ENCODE measurements around the gene LDLR.
"Not testable (repeated sequence)": the region's sequence is repeated elsewhere in the genome, so short reads cannot be mapped to it uniquely, and the experiment has no call there.

LDLR gene

DNA sequence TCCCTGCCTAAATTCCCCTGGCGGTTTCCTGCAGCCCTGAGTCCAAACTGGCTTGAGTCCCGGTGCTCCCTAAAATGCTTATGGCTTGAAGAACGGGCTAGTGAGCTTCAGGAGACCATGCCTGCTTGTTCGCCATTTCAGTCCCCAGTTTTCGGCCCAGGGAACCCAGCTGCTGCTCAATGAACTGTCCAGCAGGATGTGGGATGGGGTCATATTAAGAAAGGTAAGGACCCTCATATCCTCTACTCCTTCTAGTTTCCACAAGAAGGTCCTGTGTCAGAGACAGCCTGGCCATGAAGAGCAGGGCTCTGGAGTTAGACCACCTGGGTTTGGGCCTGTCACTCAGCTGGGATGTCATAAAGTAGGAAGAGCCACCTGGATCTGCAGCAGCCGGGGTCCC lies 83.3 kb downstream of the LDLR start:
- no peak for DNase-seq (ENCODE audit: low read depth in 2 of 2)

DNA sequence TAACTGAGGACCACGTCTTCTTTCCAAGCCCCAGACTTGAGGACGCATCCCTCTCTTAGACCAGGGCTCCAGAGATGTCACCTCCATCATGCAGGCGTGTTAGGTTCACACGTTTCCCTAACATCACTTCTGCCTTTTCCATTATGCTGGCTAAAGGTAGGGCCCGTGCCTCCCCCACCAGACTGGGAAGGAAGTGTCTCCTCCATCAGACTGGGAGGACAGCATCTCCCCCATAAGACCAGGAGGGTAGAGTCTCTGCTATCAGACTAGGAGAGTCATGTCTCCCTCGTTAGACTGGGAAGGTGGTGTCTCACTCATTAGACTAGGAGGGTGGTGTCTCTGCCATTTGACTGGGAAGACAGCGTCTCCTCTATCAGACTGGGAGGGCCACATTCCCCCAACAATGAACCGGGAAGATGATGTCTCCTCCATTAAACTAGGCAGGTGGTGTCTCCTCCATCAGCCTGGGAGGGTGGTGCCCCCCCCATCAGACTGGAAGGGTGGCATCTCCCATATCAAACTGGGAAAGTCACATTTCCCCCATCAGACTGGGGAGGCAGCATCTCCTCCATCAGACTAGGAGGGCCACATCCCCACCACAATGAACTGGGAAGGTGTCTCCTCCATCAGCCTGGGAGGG lies 84.4 kb downstream of the LDLR start:
- DNase-seq (ENCODE audit: low read depth in 2 of 2): no peak

DNA sequence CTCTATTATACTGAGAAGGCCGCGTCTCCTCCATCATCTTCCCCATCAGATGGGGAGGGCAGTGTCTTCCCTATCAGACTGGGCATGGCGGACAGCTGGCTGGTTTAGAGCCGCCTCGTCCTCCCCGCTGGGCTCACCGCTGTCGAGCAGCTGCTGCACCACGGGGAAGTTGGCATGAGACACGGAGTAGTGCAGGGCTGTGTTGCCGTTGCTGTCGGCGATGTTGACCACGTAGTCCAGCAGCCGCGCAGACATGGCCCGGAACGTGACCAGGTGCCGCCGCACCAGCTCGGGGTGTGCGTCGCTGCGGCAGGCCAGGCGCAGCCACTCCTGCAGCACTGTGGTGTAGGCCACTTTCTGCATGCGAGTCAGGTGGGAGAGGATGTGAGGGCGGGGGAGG lies 85.1 kb downstream of the LDLR start:
- no peak for DNase-seq (ENCODE audit: low read depth in 2 of 2)

- DNase-seq (ENCODE audit: low read depth in 2 of 2): no peak
These were observed 86.7 kb downstream of the LDLR start for GRCh38 chr19:11175920-11176319.

DNA sequence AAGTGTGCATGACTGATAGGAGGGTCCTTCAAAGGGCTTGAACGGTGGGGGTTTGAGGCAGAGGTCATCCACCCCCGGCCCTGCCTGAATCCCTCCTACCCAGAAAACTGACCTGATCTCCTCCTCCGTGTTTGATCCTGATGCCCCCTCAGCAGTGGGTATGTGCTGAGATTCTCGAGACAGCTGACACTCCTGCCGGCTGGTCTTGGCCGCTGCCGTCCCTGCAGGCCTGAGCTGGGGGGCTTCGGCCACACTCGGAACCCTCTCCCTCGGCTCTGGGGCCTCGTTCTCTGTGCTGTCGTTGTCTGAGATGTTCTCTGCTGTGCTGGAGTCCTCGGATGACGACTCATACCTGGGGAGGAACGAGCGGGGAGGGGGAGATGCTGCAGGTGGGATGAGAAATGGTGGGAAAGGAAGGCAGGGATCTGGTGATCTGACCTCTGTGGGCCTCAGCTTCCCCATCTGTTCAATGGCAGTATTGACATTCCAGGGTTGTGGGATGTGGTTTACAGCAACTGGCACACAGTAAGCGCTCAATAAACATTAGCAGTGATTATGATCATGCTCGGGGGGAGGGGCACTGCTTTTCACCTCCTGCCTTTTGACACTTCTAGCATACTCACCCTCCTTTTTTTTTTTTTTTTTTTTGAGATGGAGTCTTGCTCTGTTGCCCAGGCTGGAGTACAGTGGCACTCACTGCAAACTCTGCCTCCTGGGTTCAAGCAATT lies 87.4 kb downstream of the LDLR start:
- DNase-seq (ENCODE audit: low read depth in 2 of 2): no peak

DNA sequence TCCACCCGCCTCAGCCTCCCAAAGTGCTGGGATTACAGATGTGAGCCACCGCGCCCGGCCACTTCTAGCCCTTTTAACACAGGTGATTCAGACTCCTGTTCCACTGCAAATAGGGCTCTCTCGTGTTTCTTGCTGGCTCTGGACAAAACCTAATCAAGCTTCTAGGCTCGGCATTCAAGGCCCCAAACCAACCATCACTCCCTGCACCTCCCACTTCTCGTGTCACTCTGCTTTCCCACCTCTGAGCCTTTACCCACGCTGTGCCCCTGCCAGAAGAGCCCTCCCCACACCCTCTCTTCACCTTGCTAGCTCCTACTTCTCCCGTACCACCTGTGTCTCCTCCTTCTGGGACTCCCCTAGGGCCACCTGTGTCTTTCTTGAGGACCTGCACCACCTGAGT lies 88.3 kb downstream of the LDLR start:
- DNase-seq (ENCODE audit: low read depth in 2 of 2): no peak

DNA sequence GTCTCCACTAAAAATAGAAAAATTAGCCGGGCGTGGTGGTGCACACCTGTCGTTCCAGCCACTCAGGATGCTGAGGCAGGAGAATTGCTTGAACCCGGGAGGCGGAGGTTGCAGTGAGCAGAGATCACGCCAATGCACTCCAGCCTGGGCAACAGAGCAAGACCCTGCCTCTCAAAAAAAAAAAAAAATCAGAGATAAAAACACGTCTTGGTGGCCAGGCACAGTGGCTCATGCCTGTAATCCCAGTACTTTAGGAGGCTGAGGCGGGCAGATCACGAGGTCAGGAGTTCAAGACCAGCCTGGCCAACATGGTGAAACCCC lies 89.8 kb downstream of the LDLR start:
- not testable (repeated sequence) for DNase-seq (ENCODE audit: low read depth in 2 of 2)

- no peak for DNase-seq (ENCODE audit: low read depth in 2 of 2)
These were observed 90.5 kb downstream of the LDLR start for GRCh38 chr19:11179716-11180297.

- no peak for DNase-seq (ENCODE audit: low read depth in 2 of 2)
These were observed 91.1 kb downstream of the LDLR start for GRCh38 chr19:11180346-11180745.

DNA sequence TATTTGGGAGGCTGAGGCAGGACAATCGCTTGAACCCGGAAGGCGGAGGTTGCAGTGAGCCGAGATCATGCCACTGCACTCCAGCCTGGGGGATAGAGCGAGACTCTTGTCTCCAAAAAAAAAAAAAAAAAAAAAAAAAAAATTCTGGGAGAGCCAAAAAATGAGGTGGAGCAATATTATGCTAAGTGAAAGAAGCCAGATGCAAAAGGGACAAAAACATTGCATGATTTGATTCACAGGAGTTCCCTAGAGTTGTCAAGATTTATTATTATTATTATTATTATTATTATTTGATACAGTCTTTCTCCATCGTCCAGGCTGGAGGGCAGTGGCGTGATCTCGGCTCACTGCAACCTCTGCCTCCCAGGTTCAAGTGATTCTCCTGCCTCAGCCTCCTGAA lies 91.7 kb downstream of the LDLR start:
- not testable (repeated sequence) for DNase-seq (ENCODE audit: low read depth in 2 of 2)

- no peak for DNase-seq (ENCODE audit: low read depth in 2 of 2)
These were observed 92.2 kb downstream of the LDLR start for GRCh38 chr19:11181488-11181887.

Data from stimulated activated CD4-positive, alpha-beta T cell treated with anti-CD3 and anti-CD28 coated beads, Interleukin-1b, Interleukin-23, amount 100 ng/mL, for 4 hours (primary cell).